Measurements from ENCODE around the gene THAP7. TPM values are rescaled to one million over a fixed set of nuclear protein-coding genes. Genes with fewer than 3 reads are reported as not detected.

THAP7 gene
- total and polyA plus RNA-seq, 2 of the 13 experiments (the other 11 are each of a cell fraction or from before 2014, with no cell fraction given), result 13.0 to 25.5 TPM

DNA sequence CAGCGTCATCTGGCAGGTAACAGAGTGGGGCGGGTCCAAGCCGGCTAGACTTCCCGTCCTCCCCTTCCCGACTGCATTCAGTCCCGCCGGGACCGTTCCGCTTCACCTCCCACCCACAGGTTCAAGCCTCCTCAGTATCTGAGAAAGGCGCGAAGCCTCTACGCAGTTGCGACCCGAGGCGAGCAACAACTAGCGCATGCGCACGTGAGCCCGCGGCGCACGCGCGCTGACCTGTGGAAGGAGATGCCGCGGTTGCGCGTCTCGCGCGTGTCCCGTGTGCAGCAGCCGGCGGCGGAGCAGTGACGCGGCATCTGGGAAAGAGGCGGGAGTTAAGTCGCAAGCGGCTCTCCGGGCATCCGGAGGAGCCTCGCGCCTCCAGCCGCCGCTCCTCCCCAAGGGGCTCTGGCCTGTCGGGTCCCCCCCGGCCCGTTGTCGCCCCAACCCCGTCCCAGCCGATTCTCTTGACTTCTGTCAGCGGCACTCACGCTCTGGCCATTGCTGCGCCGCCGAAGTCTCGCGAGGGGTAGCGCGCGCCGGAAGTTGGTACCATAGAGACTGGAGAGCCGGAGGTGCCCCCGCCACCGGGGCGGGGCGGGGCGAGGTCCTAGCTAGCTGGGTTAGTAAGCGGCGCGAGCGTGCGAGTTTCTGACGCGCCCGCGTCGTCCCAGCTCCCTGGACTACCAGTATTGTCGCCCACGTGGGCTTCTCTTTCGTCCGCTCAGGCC is at the start of gene THAP7 (continued):
- TF ChIP-seq, protein P1, sequence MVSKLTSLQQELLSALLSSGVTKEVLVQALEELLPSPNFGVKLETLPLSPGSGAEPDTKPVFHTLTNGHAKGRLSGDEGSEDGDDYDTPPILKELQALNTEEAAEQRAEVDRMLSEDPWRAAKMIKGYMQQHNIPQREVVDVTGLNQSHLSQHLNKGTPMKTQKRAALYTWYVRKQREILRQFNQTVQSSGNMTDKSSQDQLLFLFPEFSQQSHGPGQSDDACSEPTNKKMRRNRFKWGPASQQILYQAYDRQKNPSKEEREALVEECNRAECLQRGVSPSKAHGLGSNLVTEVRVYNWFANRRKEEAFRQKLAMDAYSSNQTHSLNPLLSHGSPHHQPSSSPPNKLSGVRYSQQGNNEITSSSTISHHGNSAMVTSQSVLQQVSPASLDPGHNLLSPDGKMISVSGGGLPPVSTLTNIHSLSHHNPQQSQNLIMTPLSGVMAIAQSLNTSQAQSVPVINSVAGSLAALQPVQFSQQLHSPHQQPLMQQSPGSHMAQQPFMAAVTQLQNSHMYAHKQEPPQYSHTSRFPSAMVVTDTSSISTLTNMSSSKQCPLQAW (CRISPR knock-in tag; IDR thresholded peaks at IDR 0.05), result peak; percentile 84
- TF ChIP-seq NR2C2 (CRISPR knock-in tag; IDR thresholded peaks at IDR 0.05; ENCODE audit: borderline replicate concordance) (peak; percentile 72), SALL2 (CRISPR knock-in tag; IDR thresholded peaks at IDR 0.05) (peak; percentile 51; the same call in 1 of the 2 replicates), ZSCAN12 (CRISPR knock-in tag; IDR thresholded peaks at IDR 0.05) (no peak; the same call in 1 of the 2 replicates), SOX13 (IDR thresholded peaks at IDR 0.05) (no peak; the same call in 1 of the 2 replicates), SOX13 (CRISPR knock-in tag; conservative IDR thresholded peaks at IDR 0.05 in 1 of 2, IDR thresholded peaks at IDR 0.05 in 1 of 2) (peak in 1 of 2 experiments; percentile 9; a peak in 1 of 4 replicates), ZNF570 (CRISPR knock-in tag; IDR thresholded peaks at IDR 0.05; ENCODE audit: borderline replicate concordance) (no peak), CENPX (CRISPR knock-in tag; IDR thresholded peaks at IDR 0.05) (no peak), KDM6A (CRISPR knock-in tag; IDR thresholded peaks at IDR 0.05; ENCODE audit: low read depth) (no peak; the same call in 1 of the 2 replicates), STAG1 (CRISPR knock-in tag; IDR thresholded peaks at IDR 0.05) (no peak), SP1 (IDR thresholded peaks at IDR 0.05) (no peak), SP1 (CRISPR knock-in tag; IDR thresholded peaks at IDR 0.05) (peak; percentile 30; the same call in 1 of the 2 replicates), NFYB (CRISPR knock-in tag; IDR thresholded peaks at IDR 0.05) (no peak), CBFB (CRISPR knock-in tag; IDR thresholded peaks at IDR 0.05) (peak; percentile 66), ZIK1 (CRISPR knock-in tag; IDR thresholded peaks at IDR 0.05; ENCODE audit: borderline replicate concordance, low read depth) (peak; percentile 47; the same call in 1 of the 2 replicates), PAX8 (CRISPR knock-in tag; IDR thresholded peaks at IDR 0.05; ENCODE audit: borderline replicate concordance) (0 out of 2 replicates have a peak, but pooled peaks have one; percentile 14), ZNF296 (CRISPR knock-in tag; conservative IDR thresholded peaks at IDR 0.05) (peak; percentile 77), DR1 (CRISPR knock-in tag; IDR thresholded peaks at IDR 0.05) (peak; percentile 53)
- TF ChIP-seq, protein P2, sequence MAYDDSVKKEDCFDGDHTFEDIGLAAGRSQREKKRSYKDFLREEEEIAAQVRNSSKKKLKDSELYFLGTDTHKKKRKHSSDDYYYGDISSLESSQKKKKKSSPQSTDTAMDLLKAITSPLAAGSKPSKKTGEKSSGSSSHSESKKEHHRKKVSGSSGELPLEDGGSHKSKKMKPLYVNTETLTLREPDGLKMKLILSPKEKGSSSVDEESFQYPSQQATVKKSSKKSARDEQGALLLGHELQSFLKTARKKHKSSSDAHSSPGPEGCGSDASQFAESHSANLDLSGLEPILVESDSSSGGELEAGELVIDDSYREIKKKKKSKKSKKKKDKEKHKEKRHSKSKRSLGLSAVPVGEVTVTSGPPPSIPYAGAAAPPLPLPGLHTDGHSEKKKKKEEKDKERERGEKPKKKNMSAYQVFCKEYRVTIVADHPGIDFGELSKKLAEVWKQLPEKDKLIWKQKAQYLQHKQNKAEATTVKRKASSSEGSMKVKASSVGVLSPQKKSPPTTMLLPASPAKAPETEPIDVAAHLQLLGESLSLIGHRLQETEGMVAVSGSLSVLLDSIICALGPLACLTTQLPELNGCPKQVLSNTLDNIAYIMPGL (CRISPR knock-in tag; IDR thresholded peaks at IDR 0.05; ENCODE audit: borderline replicate concordance in 1 of 2, low read depth in 1 of 2), result no peak; a peak in 1 of 4 replicates
- TF ChIP-seq, protein P3, sequence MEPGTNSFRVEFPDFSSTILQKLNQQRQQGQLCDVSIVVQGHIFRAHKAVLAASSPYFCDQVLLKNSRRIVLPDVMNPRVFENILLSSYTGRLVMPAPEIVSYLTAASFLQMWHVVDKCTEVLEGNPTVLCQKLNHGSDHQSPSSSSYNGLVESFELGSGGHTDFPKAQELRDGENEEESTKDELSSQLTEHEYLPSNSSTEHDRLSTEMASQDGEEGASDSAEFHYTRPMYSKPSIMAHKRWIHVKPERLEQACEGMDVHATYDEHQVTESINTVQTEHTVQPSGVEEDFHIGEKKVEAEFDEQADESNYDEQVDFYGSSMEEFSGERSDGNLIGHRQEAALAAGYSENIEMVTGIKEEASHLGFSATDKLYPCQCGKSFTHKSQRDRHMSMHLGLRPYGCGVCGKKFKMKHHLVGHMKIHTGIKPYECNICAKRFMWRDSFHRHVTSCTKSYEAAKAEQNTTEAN (CRISPR knock-in tag; conservative IDR thresholded peaks at IDR 0.05), result peak; percentile 8; the same call in 1 of the 2 replicates
- TF ChIP-seq, protein P4, sequence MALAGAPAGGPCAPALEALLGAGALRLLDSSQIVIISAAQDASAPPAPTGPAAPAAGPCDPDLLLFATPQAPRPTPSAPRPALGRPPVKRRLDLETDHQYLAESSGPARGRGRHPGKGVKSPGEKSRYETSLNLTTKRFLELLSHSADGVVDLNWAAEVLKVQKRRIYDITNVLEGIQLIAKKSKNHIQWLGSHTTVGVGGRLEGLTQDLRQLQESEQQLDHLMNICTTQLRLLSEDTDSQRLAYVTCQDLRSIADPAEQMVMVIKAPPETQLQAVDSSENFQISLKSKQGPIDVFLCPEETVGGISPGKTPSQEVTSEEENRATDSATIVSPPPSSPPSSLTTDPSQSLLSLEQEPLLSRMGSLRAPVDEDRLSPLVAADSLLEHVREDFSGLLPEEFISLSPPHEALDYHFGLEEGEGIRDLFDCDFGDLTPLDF (CRISPR knock-in tag; IDR thresholded peaks at IDR 0.05), result peak; percentile 69; the same call in 1 of the 2 replicates
- TF ChIP-seq, protein P5, sequence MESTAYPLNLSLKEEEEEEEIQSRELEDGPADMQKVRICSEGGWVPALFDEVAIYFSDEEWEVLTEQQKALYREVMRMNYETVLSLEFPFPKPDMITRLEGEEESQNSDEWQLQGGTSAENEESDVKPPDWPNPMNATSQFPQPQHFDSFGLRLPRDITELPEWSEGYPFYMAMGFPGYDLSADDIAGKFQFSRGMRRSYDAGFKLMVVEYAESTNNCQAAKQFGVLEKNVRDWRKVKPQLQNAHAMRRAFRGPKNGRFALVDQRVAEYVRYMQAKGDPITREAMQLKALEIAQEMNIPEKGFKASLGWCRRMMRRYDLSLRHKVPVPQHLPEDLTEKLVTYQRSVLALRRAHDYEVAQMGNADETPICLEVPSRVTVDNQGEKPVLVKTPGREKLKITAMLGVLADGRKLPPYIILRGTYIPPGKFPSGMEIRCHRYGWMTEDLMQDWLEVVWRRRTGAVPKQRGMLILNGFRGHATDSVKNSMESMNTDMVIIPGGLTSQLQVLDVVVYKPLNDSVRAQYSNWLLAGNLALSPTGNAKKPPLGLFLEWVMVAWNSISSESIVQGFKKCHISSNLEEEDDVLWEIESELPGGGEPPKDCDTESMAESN (CRISPR knock-in tag; conservative IDR thresholded peaks at IDR 0.05), result peak; percentile 41
